Fibroblast of mammary gland (primary cell): ENCODE measurements around the gene PAQR6.

ENCODE experiments used
- DNase-seq: peaks from one replicate; pipeline ENCODE4 v3.0.0-alpha.2; 2010; ENCODE audit warnings: low read depth
- H3K4me3 ChIP-seq: 2 replicates; pipeline ENCODE4 v1.5.1; 2011; ENCODE audit warnings: low read depth, mild to moderate bottlenecking, low read length, moderate library complexity; ENCODE audit not compliant: control insufficient read depth
- TF ChIP-seq, protein P1 (sequence below): conservative IDR thresholded peaks from 2 replicates; pipeline ENCODE4 v1.5.1; 2011; ENCODE audit warnings: low read depth, low read length, inconsistent platforms; ENCODE audit not compliant: control insufficient read depth, insufficient read depth

Gene PAQR6

DNA sequence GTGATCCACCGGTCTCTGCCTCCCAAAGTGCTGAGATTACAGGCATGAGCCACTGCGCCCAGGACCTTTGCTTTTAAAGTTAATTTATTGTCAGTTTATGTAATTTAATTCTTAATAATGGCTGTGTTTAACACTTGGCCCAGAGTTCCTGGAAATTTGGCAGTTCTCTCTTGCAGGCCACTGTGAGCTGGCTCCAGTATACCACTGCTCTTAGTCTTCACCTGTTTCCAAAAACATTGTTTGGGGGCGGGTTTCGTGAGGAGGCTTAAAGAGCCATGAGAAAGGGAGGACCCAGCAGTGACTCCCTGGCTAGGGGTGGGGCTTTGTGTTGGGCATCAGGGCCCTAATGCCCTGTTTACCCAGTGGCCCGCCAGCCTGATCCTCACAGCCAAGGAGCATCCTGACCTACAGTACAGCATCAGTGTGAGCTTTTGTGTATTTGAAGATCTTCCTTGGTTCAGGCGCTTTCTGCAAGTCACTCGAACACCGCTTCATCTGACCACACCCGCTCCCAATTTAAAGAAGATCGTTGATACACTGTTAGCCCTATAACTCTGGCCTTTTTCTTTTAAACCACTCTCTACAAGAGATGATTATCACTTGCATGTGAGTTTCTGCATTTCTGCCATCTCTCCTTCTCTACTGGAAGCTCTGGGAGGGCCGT lies 17.9 kb downstream of the PAQR6 start:
- no peak overlapping the region for H3K4me3 ChIP-seq
- TF ChIP-seq, protein P1, sequence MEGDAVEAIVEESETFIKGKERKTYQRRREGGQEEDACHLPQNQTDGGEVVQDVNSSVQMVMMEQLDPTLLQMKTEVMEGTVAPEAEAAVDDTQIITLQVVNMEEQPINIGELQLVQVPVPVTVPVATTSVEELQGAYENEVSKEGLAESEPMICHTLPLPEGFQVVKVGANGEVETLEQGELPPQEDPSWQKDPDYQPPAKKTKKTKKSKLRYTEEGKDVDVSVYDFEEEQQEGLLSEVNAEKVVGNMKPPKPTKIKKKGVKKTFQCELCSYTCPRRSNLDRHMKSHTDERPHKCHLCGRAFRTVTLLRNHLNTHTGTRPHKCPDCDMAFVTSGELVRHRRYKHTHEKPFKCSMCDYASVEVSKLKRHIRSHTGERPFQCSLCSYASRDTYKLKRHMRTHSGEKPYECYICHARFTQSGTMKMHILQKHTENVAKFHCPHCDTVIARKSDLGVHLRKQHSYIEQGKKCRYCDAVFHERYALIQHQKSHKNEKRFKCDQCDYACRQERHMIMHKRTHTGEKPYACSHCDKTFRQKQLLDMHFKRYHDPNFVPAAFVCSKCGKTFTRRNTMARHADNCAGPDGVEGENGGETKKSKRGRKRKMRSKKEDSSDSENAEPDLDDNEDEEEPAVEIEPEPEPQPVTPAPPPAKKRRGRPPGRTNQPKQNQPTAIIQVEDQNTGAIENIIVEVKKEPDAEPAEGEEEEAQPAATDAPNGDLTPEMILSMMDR = no peak
- DNase-seq = no peak

DNA sequence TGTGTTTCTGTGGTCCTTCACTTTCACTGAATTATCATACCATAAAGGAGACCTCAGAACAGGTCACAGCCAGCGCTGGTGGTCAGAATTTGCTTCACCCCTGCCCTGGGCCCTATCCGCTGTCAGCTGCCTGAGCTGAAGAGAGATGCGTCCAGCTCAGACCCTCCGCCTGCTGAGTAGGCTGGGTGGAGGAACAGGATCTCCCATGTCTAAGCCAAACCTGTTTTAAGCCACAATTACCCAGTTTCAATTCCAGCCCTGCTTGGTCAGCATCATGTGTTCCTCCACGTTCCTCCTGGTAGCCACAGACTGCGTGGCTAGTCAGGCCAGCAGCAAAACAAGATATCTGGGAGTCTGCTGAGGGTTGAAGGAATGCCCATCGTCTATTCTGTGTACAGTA lies 19.4 kb downstream of the PAQR6 start:
- TF ChIP-seq, protein P1 = no peak
- H3K4me3 ChIP-seq = no peak overlapping the region
- DNase-seq = no peak

DNA sequence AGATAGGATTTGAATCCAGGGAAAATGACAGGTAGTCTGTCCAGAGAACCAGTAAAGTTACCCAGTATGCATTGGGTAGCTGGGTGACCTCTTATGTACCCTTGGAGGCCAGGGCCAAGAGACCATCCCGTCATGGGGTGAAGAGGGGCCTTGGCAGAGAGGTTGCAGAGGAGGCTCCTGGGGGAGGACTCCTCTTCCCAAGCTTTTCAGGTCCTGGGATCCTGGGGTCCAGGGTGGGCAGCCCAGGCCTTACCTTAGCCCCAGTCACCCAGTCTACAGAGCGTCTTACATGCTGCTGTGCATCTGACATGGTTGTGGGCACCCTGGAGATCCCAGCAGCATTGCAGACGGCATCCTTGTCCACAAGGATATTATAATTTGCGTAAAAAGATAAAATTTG lies 21.1 kb downstream of the PAQR6 start:
- TF ChIP-seq, protein P1 = no peak
- no peak for DNase-seq
- no peak overlapping the region for H3K4me3 ChIP-seq

DNA sequence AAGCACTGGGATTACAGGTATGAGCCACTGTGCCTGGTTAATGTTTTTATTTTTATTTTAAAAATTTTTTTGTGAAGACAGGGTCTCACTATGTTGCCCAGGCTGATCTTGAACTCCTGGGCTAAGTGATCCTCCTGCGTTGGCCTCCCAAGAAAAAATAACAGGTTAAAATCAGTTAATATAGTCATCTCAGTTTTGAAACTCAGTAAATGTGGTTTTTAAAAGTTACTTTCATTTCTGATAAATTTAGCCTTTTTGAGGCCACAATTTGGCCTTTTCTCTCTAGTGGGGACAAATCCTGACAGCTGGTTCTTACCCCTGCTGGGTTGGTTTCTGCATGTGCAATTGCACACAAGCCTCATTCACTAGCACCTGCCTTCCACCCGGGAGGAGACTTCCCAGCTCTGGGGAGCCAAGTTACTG lies 21.7 kb downstream of the PAQR6 start:
- TF ChIP-seq, protein P1 = no peak
- H3K4me3 ChIP-seq = no peak overlapping the region
- DNase-seq = no peak

- no peak overlapping the region for H3K4me3 ChIP-seq
- TF ChIP-seq, protein P1 = no peak
- no peak for DNase-seq
Measured at GRCh38 chr1:156225677-156226014, 22.2 kb downstream of the PAQR6 start.

- TF ChIP-seq, protein P1 = no peak
- no peak overlapping the region for H3K4me3 ChIP-seq
Measured at GRCh38 chr1:156221986-156222692, 25.7 kb downstream of the PAQR6 start.

More at GRCh38 chr1:156221986-156222692, 25.7 kb downstream of the PAQR6 start:
- DNase-seq = no peak
